ENCODE results near the gene TWNK. TPM values are rescaled to one million over a fixed set of nuclear protein-coding genes. Genes with fewer than 3 reads are reported as not detected.

TWNK gene
- total RNA-seq, 1 experiment from 2014 or later, result 38.7 TPM

DNA sequence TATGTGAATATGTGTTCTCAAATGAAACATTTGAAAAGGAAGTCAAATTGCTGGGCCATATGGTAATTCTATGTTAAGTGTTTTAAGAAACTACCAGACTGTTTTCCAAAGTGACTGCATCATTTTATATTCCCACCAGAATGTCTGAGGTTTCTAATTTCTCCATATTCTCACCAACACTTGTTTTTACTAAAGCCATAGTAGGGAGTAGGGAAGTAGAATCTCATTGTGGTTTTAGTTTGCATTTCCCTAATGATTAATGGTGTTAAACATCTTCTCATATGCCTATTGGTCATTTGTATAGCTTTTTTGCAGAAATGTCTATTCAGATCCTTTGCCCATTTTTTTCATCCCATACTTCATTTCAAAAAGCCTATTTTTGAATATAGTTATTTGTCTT lies 27.1 kb upstream of the TWNK start:
- no peak overlapping the region for H3K27ac Mint-ChIP-seq
- no peak overlapping the region for H2BK5ac ChIP-seq (ENCODE audit: insufficient read length, low read length)
- no peak overlapping the region for H2BK15ac ChIP-seq (ENCODE audit: low read depth, low read length)
- H3K36me3 Mint-ChIP-seq (ENCODE audit: insufficient read depth in 1 of 3, low read depth in 3 of 3), result peaks cover 0 to 40% (median 35%) of the 10 kb centered on the region in 3 experiments; a peak in 5 of 7 replicates
- TF ChIP-seq, protein P1, sequence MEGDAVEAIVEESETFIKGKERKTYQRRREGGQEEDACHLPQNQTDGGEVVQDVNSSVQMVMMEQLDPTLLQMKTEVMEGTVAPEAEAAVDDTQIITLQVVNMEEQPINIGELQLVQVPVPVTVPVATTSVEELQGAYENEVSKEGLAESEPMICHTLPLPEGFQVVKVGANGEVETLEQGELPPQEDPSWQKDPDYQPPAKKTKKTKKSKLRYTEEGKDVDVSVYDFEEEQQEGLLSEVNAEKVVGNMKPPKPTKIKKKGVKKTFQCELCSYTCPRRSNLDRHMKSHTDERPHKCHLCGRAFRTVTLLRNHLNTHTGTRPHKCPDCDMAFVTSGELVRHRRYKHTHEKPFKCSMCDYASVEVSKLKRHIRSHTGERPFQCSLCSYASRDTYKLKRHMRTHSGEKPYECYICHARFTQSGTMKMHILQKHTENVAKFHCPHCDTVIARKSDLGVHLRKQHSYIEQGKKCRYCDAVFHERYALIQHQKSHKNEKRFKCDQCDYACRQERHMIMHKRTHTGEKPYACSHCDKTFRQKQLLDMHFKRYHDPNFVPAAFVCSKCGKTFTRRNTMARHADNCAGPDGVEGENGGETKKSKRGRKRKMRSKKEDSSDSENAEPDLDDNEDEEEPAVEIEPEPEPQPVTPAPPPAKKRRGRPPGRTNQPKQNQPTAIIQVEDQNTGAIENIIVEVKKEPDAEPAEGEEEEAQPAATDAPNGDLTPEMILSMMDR (conservative IDR thresholded peaks at IDR 0.05), result no peak
- H3K18ac ChIP-seq (ENCODE audit: insufficient read length, low read depth, low read length), result no peak overlapping the region
- H2BK12ac ChIP-seq (ENCODE audit: insufficient read length, low read depth, low read length), result no peak overlapping the region
- no peaks in the 10 kb centered on the region for H3K27me3 Mint-ChIP-seq (ENCODE audit: low read depth)
- H3K23me2 ChIP-seq (ENCODE audit: insufficient read length, low read depth, low read length, poor library complexity, severe bottlenecking), result no peaks in the 10 kb centered on the region
- no peak overlapping the region for H4K91ac ChIP-seq (ENCODE audit: insufficient read length, low read depth, low read length)
- H3K27ac ChIP-seq (ENCODE audit: insufficient read length, low read depth, low read length), result no peak overlapping the region
- H3K4me1 Mint-ChIP-seq, result no peaks in the 10 kb centered on the region
- H3K79me1 ChIP-seq (ENCODE audit: insufficient read depth, low read depth, low read length, poor library complexity, severe bottlenecking), result no peaks in the 10 kb centered on the region
- H2AK5ac ChIP-seq (ENCODE audit: insufficient read length, low read length), result no peak overlapping the region
- no peak overlapping the region for H3K14ac ChIP-seq (ENCODE audit: insufficient read depth, low read length)
- no peak overlapping the region for H4K8ac ChIP-seq (replicated peaks; ENCODE audit: insufficient read length, low read depth, low read length)
- no peak overlapping the region for H2AFZ ChIP-seq (ENCODE audit: low read length)
- no peak overlapping the region for H3K23ac ChIP-seq (ENCODE audit: insufficient read length, low read depth, low read length)
- no peak overlapping the region for H3K9ac ChIP-seq (ENCODE audit: extremely low read depth, insufficient read length, low read length)
- DNase-seq, result no peak
- no peak overlapping the region for H3K56ac ChIP-seq (ENCODE audit: insufficient read length, low read depth, low read length)
- H2BK20ac ChIP-seq (ENCODE audit: low read depth, low read length, poor library complexity, severe bottlenecking), result no peak overlapping the region
- H3K79me2 ChIP-seq (ENCODE audit: insufficient read depth, low read length), result no peaks in the 10 kb centered on the region
- H3K9me3 ChIP-seq (ENCODE audit: control insufficient read depth, low read depth, low read length), result no peaks in the 10 kb centered on the region
- no peak overlapping the region for H3K4me3 Mint-ChIP-seq
- H3K4me1 ChIP-seq (ENCODE audit: insufficient read depth, low read length), result no peaks in the 10 kb centered on the region
- no peaks in the 10 kb centered on the region for H3K27me3 ChIP-seq (ENCODE audit: insufficient read depth, low read length)
- H3K4ac ChIP-seq (ENCODE audit: low read depth, low read length), result no peak overlapping the region
- no peaks in the 10 kb centered on the region for H3K9me3 Mint-ChIP-seq
- no peaks in the 10 kb centered on the region for H4K20me1 ChIP-seq (ENCODE audit: control insufficient read depth, insufficient read depth, insufficient read length)
- H3T11ph ChIP-seq (ENCODE audit: low read length), result no peak overlapping the region
- H2BK120ac ChIP-seq (ENCODE audit: low read depth, low read length, poor library complexity, severe bottlenecking), result no peak overlapping the region
- no peak overlapping the region for H3K4me2 ChIP-seq (ENCODE audit: insufficient read depth, insufficient read length, low read length)
- no peak overlapping the region for H4K5ac ChIP-seq (ENCODE audit: insufficient read length, low read depth, low read length)
